MCF 10A (cell line): ENCODE data around the gene NCK2. TPM values are rescaled to one million over a fixed set of nuclear protein-coding genes. Genes with fewer than 3 reads are reported as not detected.

ENCODE experiments used
- BruUV-seq: library from RNA; stranded (reverse); fragments of 400-500 nt; replicated peaks from 2 replicates; lab custom pipeline; 2021; lab: Mats Ljungman, UMichigan
- CTCF ChIA-PET: fragments of 300-600 bp; sonication (Branson Sonifier 250); formaldehyde crosslinking; extraction: SDS; loops from one replicate; lab custom pipeline; 2021; ENCODE audit warnings: antibody characterized with exemption, inconsistent platforms; lab: Yijun Ruan, JAX
- POLR2A ChIA-PET: fragments of 300-600, 350-650 bp; sonication (Branson Sonifier 250); formaldehyde crosslinking; extraction: SDS; loops from one replicate; lab custom pipeline; 2020; ENCODE audit warnings: antibody characterized with exemption, inconsistent platforms; lab: Yijun Ruan, JAX
- DNase-seq: peaks from one replicate; pipeline ENCODE4 v3.0.0-alpha.2; 2018; ENCODE audit not compliant: unreplicated experiment
- H3K27ac Mint-ChIP-seq: one replicate; pipeline ENCODE4 v1.8.0; 2022; ENCODE audit warnings: mild to moderate bottlenecking, low read depth, mixed read lengths; ENCODE audit not compliant: unreplicated experiment
- H3K27me3 Mint-ChIP-seq: one replicate; pipeline ENCODE4 v1.8.0; 2022; ENCODE audit warnings: mixed read lengths; ENCODE audit not compliant: insufficient read depth, unreplicated experiment
- H3K36me3 Mint-ChIP-seq: one replicate; pipeline ENCODE4 v1.8.0; 2022; ENCODE audit warnings: mild to moderate bottlenecking, moderate library complexity, mixed read lengths; ENCODE audit not compliant: insufficient read depth, unreplicated experiment
- H3K4me1 Mint-ChIP-seq: one replicate; pipeline ENCODE4 v1.8.0; 2022; ENCODE audit warnings: mixed read lengths; ENCODE audit not compliant: insufficient read depth, unreplicated experiment
- H3K4me3 Mint-ChIP-seq: one replicate; pipeline ENCODE4 v1.8.0; 2022; ENCODE audit warnings: mild to moderate bottlenecking, moderate library complexity, mixed read lengths; ENCODE audit not compliant: unreplicated experiment
- H3K9me3 Mint-ChIP-seq: one replicate; pipeline ENCODE4 v1.8.0; 2022; ENCODE audit warnings: mixed read lengths; ENCODE audit not compliant: unreplicated experiment
- CTCF ChIP-seq: fragments of 200-600 bp; IDR thresholded peaks from one replicate; pipeline ENCODE4 v1.8.0; 2022; ENCODE audit warnings: antibody characterized with exemption, mild to moderate bottlenecking; ENCODE audit not compliant: unreplicated experiment
- intact Hi-C: fragments of 100-400 bp; cut with micrococcal nuclease; formaldehyde crosslinking; loops from 2 replicates; pipeline ENCODE4 v1.14.1; 2022
- total RNA-seq: library from RNA; stranded (reverse); gene quantifications from 2 replicates; pipeline ENCODE4 v1.2.3, GENCODE V29; 2022

NCK2 gene
- total RNA-seq, 1 experiment from 2014 or later, result 36.5 TPM

- ChIA-PET POLR2A (interaction anchor here (1.3 kb wide), 1 partner anchor 11 kb away, joined by 4 read pairs; no protein-coding TSS in a partner anchor), CTCF (interaction anchor here (0.5 to 1.6 kb wide), 7 partner anchors 15 to 937 kb away, joined by 3 to 5 read pairs (median 3); no protein-coding TSS in a partner anchor)
Measured at GRCh38 chr2:105858868-105859693, 114.4 kb downstream of the NCK2 start.

GRCh38 chr2:105859694-105859951 lies 114.9 kb downstream of the NCK2 start:
- TF ChIP-seq CTCF, result no peak
- Mint-ChIP-seq H3K4me1 (peaks cover 20% of the 10 kb centered on the region), H3K27me3 (no peaks in the 10 kb centered on the region), H3K36me3 (peaks cover 16% of the 10 kb centered on the region), H3K27ac (no peak overlapping the region), H3K9me3 (no peaks in the 10 kb centered on the region), H3K4me3 (no peak overlapping the region)
- DNase-seq, result no peak
- POLR2A ChIA-PET, result no interaction called here
- CTCF ChIA-PET, result interaction anchor here (0.5 to 1.6 kb wide), 3 partner anchors 47 to 937 kb away, joined by 3 to 5 read pairs (median 4); no protein-coding TSS in a partner anchor
- BruUV-seq, result no TSS peak
- intact Hi-C loops, result loop anchor here (10.0 kb wide), 1 partner anchor 65 kb away; no protein-coding TSS in a partner anchor

More at GRCh38 chr2:105858868-105859693, 114.4 kb downstream of the NCK2 start:
- H3K27ac Mint-ChIP-seq, result no peak overlapping the region
- peaks cover 16% of the 10 kb centered on the region for H3K4me1 Mint-ChIP-seq
- no peak for DNase-seq
- H3K9me3 Mint-ChIP-seq, result no peaks in the 10 kb centered on the region
- no peaks in the 10 kb centered on the region for H3K27me3 Mint-ChIP-seq
- H3K4me3 Mint-ChIP-seq, result no peak overlapping the region
- no peak for TF ChIP-seq CTCF
- peaks cover 17% of the 10 kb centered on the region for H3K36me3 Mint-ChIP-seq
- intact Hi-C loops, result loop anchor here (10.0 kb wide), 1 partner anchor 64 kb away; no protein-coding TSS in a partner anchor
- BruUV-seq, result no TSS peak

GRCh38 chr2:105860567-105860966 lies 115.9 kb downstream of the NCK2 start:
- Mint-ChIP-seq H3K36me3 (peaks cover 10% of the 10 kb centered on the region), H3K9me3 (no peaks in the 10 kb centered on the region), H3K27ac (no peak overlapping the region), H3K4me3 (no peak overlapping the region), H3K4me1 (peaks cover 22% of the 10 kb centered on the region), H3K27me3 (no peaks in the 10 kb centered on the region)
- intact Hi-C loops, result no loop called here
- ChIA-PET POLR2A (no interaction called here), CTCF (no interaction called here)
- no peak for DNase-seq
- BruUV-seq, result no TSS peak
- TF ChIP-seq CTCF, result no peak

- peaks cover 18% of the 10 kb centered on the region for H3K4me1 Mint-ChIP-seq
Measured at GRCh38 chr2:105861200-105861599, 116.5 kb downstream of the NCK2 start.

More at GRCh38 chr2:105861200-105861599, 116.5 kb downstream of the NCK2 start:
- ChIA-PET CTCF (no interaction called here), POLR2A (no interaction called here)
- intact Hi-C loops, result no loop called here
- no peak overlapping the region for H3K27ac Mint-ChIP-seq
- peaks cover 4% of the 10 kb centered on the region for H3K36me3 Mint-ChIP-seq
- no peak overlapping the region for H3K4me3 Mint-ChIP-seq
- TF ChIP-seq CTCF, result no peak
- H3K9me3 Mint-ChIP-seq, result no peaks in the 10 kb centered on the region
- DNase-seq, result no peak
- H3K27me3 Mint-ChIP-seq, result no peaks in the 10 kb centered on the region
- BruUV-seq, result no TSS peak
